Measurements from ENCODE around the gene ST3GAL3.

Gene ST3GAL3

DNA sequence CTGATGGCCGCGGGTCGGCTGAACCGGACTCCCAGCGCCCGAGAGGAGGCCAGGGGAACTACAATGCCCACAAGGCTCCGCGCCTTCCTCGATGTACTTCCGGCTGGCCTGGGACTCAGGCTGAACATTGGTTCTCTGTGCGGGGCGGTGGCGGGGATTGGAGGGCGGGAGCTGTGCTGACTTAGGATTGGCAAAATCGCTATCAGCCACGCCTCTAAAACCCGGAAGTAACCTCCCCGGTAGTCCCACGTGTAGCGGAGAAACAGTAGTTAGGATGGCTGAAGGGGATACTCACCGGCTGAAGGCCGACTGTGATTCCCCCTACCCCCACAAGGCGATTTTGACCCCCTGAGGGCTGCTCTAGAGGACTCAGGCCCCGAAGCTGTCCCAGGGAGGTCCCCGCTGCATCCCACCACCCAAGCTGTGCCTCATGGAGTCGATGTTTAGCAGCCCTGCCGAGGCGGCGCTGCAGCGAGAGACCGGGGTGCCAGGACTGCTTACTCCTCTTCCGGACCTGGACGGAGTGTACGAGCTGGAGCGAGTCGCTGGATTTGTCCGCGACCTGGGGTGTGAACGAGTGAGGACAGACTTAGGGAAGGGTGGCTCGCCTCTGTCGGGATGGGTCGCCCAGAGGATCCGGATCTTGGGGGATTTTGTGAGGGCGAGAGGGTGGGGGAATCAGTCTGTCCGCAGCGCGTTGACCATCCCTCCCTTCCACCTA, 262.6 kb downstream of the ST3GAL3 start, which contains the start of gene DPH2:
TSS of gene DPH2 (plus strand) at position 265 of the 721 bp plus-strand sequence. CDS start at position 431, 166 bp downstream.
- DNase-seq: peak; percentile 97

DNA sequence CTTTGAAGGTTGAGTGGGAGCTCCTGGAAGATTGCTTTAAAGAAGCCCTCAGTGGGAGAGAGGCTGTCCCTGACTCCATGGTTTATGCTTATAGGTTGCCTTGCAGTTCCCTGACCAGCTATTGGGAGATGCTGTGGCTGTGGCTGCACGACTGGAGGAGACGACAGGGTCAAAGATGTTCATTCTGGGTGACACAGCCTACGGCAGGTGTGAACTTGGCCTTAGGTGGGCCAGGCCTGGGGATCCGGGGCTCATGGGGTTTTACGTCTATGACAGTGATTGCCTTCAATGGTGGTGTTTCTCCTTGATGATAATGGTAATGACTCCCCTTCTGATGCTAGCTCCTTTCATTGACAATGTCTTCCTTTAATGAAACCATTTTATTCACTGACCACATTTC, 263.2 kb downstream of the ST3GAL3 start:
- DNase-seq: no peak

DNA sequence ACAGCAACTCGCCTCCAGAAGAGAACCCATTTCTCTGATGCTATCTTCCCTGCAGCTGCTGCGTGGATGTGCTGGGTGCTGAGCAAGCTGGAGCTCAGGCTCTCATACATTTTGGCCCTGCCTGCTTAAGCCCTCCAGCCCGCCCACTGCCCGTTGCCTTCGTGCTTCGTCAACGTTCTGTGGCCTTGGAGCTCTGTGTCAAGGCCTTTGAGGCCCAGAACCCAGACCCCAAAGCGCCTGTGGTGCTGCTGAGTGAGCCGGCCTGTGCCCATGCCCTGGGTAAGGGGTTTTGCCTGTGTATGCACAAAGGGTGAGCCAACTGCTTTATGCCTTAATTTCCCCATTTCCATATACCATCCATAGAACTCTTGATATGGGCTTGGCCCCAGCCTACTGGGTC, 263.6 kb downstream of the ST3GAL3 start:
- DNase-seq: no peak

DNA sequence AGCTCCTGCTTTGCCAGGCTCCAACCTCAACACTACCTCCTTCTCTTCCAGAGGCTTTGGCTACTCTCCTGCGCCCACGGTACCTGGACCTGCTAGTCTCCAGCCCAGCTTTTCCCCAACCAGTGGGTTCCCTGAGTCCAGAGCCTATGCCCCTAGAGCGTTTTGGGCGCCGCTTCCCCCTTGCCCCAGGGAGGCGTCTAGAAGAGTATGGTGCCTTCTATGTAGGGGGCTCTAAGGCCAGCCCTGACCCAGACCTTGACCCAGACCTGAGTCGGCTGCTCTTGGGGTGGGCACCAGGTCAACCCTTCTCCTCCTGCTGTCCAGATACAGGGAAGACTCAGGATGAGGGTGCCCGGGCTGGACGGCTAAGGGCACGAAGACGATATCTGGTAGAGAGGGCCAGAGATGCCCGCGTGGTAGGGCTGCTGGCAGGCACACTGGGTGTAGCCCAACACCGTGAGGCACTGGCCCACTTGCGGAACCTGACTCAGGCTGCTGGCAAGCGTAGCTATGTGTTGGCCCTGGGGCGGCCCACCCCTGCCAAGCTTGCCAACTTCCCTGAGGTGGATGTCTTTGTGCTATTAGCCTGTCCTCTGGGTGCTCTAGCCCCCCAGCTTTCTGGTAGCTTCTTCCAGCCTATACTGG, 264.1 kb downstream of the ST3GAL3 start:
- DNase-seq: no peak

DNA sequence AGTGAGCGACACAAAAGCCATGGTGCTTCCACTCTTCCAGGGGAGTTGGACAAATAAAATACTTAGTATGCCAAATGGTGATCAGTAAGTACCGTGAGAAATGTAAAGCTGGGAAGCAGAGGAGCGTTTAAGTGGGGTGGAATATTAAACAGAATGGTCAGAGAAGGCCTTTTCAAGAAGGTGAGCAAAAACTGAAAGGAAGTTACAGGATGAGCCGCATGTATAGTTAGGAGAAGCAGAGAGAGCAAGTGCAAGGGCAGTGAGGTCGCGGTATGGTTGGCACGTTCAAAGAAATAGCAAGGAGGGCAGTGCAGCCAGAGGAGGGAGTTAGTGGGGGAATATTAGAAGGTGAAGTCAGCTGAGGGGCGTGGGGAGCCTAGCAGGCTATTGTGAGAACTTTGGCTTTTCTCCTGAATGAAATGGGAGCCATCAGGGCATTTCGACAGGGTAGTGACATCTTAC, 266.7 kb downstream of the ST3GAL3 start:
- no peak for DNase-seq

DNA sequence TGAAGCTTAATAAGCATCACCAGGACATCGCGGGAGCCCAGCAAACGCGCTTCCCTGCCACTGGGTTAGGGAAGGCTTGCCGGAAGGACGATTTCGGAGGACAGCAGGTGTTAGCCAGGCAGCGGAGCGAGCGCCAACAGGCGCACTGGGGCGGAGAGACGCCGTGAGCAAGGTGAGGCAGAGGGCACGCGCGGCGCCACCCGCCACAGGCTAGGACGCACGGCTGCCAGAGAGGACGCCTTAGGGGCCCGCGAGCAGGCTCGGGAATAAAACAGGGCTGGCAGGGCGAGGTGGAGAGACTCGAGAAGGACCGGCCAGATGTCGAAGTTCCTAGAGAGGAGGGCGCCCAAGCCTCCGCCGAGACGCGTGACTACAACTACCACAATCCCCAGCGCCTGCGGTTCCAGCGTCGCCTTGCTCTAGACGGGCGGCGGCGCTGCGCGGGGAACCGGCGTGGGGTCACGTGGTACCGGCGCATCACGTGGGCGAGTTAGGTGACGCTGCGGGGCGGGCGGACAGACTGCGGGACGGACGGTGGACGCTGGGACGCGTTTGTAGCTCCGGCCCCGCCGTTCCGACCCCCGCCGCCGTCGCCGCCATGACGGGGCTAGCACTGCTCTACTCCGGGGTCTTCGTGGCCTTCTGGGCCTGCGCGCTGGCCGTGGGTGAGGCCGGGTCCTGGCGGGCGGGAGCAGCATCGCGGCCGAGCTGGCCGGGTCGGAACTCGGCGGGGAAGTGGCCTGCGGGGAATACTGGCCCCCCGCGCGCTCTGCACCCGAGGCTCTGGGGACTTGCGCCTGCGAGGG, 267.3 kb downstream of the ST3GAL3 start, which contains the start of gene ATP6V0B:
TSS of gene ATP6V0B (plus strand) at position 518 of the 806 bp plus-strand sequence. CDS start at position 599, 81 bp downstream.
- peak; percentile 93 to 94 for DNase-seq

DNA sequence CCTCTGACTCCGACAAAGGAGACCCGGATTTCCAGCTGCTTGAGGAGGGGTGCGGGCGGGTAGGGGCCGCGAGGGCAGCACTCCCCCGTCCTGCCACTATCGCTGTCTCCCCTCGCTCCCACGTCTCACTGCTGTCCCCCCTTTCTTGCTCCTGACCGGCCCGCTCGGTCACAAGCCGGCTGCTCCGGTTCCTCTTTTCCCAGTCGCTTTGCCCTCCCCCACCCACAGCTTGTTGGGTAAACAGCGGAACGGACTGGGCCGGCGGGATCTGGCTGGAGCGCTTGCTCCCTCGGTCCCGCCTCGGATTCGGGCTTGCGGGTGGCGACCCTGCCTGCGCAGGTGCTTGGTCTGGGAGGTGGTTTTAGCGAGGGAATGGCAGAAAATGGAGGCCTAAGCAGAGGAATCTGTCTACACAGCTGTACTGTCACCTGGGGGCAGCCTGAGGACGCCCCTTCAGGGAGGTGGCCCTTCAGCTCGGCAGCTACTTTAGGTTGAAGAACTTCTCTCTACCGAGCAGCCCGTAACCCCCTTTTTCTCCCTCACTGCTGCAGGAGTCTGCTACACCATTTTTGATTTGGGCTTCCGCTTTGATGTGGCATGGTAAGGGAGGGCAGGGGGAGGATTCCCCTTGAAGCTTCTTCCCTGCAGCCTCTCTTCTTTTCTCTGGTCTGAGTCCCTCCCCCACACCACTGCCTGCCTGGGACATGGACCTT, 268.1 kb downstream of the ST3GAL3 start:
- DNase-seq: no peak

DNA sequence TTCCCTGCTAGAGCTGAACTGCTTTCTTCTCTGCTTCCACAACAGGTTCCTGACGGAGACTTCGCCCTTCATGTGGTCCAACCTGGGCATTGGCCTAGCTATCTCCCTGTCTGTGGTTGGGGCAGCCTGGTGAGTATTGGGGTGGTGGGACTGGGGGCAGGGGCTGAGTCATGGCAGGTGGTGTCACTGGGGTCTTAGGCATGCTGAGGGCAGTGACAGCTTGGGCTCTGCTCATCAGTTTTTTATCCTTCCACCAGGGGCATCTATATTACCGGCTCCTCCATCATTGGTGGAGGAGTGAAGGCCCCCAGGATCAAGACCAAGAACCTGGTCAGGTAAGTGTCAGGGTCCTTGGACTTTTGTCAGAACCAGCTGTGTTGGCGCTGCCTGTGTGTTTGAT, 268.7 kb downstream of the ST3GAL3 start:
- no peak for DNase-seq

DNA sequence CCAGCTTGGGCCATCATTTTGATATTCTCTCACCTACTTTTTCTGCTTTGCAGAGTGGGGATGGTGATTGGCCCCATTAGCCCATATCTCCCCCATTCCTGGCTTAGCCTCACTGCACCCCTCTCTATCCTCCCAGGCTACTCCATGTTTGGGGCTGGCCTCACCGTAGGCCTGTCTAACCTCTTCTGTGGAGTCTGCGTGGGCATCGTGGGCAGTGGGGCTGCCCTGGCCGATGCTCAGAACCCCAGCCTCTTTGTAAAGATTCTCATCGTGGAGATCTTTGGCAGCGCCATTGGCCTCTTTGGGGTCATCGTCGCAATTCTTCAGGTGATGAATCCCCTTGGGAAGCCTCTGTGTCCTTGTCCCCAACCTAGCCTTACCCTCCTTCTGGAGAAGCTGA, 269.6 kb downstream of the ST3GAL3 start:
- no peak for DNase-seq

DNA sequence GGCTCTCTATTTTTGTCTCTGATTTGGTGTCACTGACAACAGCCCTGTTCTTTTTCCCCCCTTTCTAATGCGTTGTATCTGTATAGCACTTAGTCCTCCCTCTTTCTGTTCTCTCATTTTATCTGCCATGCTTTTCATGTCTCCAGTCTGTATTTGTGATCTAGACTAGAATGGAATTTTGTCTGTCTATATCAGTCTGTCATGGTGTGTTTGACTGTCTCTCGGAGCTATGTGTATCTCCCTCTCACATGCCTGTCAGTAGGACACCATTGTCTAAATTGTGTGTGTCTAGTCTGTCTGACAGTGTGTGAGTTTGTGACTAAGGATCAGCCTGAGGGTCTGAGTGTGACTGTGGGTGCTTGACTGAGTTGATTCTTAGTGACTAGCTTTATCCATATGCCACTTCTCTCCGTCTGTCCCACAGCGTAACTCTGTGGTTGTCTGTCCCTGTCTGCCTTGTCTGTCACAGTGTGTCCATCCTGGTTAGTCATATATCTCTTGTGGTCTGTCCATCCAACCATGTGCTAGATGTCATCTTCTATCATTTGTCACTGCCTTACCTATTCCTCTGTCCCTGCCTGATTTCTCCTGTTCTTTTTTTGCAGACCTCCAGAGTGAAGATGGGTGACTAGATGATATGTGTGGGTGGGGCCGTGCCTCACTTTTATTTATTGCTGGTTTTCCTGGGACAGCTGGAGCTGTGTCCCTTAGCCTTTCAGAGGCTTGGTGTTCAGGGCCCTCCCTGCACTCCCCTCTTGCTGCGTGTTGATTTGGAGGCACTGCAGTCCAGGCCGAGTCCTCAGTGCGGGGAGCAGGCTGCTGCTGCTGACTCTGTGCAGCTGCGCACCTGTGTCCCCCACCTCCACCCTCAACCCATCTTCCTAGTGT, 270.3 kb downstream of the ST3GAL3 start:
- DNase-seq: no peak

DNA sequence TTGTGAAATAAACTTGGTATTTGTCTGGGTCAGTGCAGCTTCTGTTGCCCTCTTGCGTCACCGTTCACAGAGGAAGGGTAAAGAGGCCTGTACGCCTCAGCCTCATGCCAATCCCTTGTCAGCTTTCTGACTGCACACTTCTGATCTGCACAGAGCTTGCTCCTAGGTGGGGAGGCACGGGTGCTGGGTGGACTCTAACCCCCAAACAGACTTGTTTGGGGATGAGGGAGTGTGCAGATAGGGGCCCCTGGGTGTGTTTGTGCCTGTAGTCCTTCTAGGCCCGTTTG, 270.9 kb downstream of the ST3GAL3 start:
- DNase-seq: no peak

DNA sequence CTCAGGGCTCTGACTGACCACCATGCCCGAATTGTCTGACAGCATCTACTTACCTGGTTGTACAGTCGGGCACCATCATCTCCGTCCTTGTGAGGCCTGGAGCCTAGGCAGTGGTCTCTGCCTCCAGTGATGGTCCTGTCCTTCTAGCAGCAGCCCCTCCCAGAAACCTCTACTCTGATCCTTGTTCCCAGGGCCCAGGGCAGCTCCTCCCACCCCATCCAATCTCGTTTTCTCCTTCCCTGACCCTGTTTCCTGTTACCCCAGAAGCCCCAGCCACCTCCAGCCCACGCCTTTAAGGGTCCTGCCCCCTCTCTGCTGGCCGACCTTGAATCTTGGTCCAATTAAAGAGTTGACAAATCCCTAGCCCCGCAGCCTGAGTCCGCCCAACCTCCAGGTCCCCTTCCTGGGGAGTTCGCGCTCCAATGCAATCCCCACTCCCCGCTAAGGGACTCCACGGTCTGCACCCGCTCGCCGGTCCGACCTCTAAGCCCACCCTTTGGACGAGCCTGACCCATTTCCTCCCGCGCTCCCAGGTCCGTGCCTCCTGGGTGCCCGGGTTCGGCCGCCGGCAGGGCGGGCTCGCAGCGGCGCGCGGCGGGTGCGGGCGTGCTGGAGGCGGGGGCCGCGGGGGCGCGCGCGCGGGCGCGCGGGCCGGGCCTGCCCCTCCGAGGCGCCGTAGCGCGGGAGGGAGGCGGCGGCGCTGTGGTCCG, 271.4 kb downstream of the ST3GAL3 start, which contains the start of gene B4GALT2:
TSS of gene B4GALT2 (plus strand) at position 660 of the 710 bp plus-strand sequence. CDS start 1,951 bp downstream, outside the sequence.
- DNase-seq: no peak

DNA sequence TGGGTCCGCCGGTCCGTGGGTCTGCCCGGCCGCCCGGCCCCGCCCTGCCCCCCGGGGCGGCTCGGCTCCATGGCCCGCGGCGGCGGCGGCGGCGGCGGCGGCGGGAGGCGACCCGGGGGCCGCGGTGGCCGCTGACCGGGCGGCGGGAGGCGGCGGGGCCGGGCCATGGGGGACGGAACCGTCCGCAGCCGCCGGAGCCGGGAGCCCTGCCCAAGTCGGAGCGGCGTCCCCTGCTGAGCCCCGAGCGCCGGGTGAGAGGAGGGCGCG, 271.9 kb downstream of the ST3GAL3 start:
- no peak for DNase-seq

DNA sequence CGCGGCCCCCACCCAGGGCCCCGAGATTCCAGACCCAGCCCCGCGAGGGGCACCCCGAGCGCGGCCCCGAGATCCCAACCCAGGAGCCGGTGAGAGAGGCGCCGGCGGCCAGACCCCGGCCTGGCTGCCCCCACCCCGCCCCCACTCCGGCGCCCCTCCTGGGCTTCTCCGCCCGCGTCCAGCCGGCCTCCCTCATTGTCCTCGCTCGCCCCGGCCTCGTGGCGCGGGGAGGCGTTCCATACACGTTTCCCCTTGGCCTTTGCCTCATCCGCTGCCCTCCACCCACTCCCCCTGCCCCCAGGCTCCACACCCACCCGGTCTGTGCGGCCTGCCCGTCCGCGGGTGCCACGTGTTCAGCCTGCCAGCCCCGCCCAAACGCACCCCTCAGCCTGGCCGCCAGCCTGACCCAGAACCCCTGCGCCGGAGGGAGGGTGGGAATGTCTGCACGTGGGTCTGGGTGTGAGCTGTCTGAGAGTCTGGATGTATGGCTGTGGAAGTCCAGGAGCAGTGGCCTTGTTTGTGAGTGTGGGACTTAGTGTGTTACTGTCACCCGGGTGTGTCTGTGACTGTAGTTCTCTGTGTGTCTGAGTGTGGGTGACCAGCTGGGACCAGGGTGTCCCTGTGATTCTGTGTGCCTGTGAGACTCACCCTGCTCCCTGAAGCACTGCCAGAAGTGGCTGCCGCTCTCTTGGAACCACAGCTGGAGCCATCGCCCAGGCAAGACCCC, 272.4 kb downstream of the ST3GAL3 start:
- peak in 1 of 2 experiments; percentile 14 for DNase-seq

DNA sequence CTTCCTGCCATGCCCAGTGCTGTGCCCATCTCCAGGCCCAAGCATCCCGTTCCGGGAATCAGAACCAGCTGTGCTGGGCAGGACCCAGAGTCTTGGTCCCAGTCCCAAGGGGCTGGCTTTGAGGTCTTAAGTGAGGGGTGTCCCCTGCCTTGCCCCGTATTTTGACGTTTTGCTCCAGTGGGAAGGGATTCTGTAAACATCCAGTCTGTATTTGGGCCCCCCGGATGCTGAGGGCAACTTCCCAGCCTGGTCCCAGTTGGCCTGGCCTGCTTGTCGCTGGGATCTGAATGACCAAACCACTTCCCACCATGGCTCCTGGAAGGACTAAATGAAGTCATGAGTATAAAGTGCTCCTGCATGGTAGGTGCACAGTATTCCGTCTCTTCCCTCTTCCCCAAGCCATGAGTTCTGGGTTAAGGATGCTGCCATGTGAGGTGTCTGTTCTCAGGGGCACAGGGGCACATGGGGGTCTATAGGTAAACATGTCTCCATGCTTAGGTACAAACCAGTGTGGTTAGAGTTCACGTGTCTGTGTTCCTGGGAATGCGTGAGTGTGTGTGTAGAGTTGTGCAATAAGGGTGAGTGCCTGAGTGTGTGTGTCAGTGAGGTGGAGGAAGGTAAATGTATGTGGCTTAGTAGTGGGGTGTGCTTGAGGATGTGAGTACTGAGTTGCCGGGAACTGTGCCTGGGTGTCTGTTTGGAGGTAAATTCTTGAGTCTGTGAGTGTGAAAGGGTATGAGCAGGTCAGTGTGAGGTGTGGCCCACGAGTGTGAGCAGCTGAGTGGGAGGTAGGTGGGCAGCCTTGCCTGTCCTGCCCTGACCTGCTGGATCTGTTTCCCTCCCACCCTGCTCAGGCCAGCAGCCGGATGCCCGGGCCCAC, 273.2 kb downstream of the ST3GAL3 start:
- DNase-seq: no peak

Measured in activated CD4-positive, alpha-beta T cell treated with anti-CD3 and anti-CD28 coated beads, Interleukin-2, amount 50 U/mL, for 4 hours (primary cell).